ENCODE data around the gene UBAC2.

GRCh38 chr13:99246100-99246499 is 45.4 kb downstream of the UBAC2 start:
- TF ChIP-seq CTCF (IDR thresholded peaks at IDR 0.05) (no peak), POLR2A (IDR thresholded peaks at IDR 0.05) (no peak), EP300 (IDR thresholded peaks at IDR 0.05) (no peak)

Measured in tibial nerve (tissue), 4 donors.